GM18508 (cell line): ENCODE results near the gene ST8SIA5.

Experiments used
- ATAC-seq: cut with Tn5 transposase; IDR thresholded peaks from one replicate; pipeline ENCODE4 v1.9.1; 2021; ENCODE audit warnings: moderate number of reproducible peaks; ENCODE audit not compliant: insufficient read depth, unreplicated experiment

ST8SIA5 gene

DNA sequence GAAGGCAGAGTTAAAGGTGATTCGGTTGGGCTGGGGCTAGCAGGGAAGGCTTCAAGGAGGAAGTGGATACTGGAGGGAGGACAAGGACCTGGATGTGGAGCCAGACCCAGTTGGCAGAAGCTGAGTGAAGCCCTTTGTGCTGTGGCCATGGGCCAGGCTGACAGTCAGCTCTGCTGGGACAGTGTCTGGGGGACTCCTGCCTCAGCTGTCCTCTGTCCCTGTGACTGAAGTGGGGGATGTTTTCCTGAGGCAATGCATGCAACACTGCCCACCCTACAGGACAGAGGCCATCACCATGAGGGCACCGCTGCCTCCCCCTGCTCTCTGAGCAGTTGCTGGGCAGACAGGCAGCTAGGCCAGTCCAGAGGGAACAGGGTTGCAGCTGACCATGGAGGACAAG, 40.0 kb downstream of the ST8SIA5 start:
- no peak for ATAC-seq

- ATAC-seq = no peak
These were observed 40.5 kb downstream of the ST8SIA5 start for GRCh38 chr18:46716336-46716735.

DNA sequence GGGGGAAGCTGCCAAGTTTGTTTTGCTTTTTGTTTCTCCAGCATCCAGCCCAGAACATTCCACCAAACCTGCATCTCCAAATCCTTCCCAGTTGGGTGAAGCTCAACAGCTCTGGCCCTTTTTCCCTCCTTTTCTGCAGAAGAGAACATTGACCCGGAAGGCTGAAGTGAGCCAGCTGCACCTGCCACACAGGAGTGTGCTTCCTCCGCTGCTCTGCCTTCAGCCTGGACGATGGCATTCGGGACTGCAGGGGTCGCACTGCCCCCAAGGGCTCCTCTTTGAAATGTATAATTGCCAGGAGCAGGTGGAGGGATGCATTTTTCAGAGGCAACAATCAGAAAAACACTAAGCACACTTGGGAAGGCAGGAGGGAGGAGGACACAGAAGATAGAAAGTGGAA, 41.8 kb downstream of the ST8SIA5 start:
- ATAC-seq = no peak

GRCh38 chr18:46712406-46712805, 44.4 kb downstream of the ST8SIA5 start:
- no peak for ATAC-seq

- no peak for ATAC-seq
These were observed 45.4 kb downstream of the ST8SIA5 start for GRCh38 chr18:46711444-46711863.

DNA sequence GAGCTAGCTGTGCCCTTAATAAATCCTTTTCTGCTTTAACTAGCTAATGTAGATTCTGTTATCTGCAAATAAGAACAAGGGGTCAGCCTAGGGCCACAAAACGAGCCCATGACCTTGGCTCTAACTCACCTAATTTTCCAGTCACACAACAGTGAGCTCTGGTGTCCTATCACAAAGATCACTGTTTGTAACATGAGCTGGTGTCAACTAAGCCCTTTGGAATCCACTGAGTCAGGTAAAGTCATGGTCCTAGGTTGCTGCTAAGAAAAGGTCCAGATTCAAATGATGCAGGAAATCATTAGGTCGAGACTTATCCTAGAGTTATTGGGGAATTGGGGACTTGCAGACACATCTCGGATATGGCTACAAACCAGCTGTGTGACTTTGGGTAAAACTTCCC, 49.9 kb downstream of the ST8SIA5 start:
- no peak for ATAC-seq

DNA sequence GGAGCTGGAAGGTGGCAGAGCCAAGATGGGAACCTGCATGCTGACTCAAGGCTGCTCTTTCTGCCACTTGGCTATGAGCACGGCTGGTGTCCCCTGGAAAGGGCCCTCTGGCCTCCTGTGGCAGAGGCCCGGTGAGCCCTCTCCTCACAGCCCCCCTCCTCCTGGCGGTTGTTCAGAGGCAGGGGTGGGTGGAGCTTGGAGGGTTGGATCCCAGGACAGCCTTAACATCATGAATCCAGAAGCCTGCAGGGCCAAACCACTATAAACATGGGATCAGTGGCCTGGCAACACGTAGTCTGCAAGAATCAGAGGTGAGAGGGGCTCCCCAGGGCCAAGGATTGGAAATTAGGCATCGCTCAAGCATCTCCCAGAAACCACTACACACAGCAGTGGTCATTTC, 51.3 kb downstream of the ST8SIA5 start:
- no peak for ATAC-seq

DNA sequence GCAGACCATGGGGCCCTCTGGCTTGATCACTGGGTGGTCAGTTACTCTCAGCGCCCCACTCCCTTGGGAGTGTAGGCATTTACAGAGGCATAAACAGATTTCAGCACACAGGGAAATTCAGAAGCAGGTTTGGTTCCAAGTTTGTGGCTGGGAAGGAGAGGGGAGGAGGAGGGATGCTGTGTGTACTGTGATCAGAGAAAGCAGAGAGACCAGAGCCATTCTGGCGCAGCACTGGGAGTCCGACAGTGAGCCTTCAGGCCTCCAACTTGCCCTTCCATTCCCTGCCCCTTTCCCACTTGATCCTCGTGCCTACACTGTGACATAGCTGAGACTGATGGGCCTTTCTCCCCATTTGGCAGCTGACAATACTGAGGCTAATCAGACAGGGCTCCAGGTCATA, 52.0 kb downstream of the ST8SIA5 start:
- no peak for ATAC-seq

DNA sequence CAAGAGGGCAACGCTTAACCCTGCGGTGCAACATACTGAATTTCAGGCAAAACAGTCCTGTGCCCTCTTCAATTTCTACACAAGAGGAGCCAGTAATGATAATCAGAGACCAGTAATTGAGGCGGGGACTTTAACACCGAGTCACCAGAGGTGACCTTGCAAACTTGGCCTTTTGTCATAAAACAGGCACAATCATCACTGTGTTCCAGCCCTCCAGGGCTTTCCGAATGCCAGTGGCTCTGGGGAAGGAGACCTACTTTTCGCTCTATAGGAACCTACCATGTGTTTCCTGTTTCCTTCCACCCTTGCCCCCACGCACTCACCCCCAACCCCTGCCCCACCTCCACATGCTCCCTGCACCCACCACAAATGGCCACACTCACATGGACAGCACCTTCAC, 52.7 kb downstream of the ST8SIA5 start:
- no peak for ATAC-seq

- ATAC-seq = no peak
These were observed 54.4 kb downstream of the ST8SIA5 start for GRCh38 chr18:46702471-46702870.

DNA sequence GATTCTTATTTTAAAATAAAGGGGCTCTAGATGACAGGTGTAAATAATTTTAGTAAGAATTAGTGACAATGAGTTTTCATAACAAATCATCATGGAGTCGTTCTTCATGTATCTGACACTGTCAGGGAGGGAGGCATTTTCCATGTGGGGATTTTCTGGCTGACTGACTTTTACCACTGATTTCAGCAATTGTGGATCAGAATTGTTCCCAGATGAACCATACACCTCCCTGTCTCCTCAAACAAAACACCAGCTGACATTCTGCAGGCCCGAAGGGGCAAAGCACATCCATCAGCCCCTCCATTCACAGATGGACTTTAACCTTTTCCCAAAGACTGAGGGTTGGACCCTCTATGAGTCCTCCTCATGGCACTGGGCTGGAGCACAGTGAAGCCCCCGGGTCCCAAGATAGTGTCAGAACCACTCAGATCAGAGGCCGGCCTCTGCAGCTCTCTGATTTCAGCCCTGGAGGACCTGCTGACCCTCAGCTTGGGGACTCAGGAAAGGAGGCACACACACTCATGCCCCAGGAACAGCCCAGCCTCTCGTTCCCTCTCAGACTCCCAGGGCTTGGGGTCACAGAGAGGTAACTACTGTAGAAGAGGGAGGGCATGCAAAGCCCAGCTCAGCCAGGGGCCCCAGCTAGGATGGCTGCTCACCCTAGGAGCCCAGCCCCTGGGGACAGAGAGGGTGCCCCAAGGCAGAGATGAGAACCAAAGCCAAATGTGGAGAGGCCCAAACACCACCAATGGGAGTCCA, 56.6 kb downstream of the ST8SIA5 start:
- no peak for ATAC-seq

GRCh38 chr18:46696702-46697101, 60.2 kb downstream of the ST8SIA5 start:
- no peak for ATAC-seq

DNA sequence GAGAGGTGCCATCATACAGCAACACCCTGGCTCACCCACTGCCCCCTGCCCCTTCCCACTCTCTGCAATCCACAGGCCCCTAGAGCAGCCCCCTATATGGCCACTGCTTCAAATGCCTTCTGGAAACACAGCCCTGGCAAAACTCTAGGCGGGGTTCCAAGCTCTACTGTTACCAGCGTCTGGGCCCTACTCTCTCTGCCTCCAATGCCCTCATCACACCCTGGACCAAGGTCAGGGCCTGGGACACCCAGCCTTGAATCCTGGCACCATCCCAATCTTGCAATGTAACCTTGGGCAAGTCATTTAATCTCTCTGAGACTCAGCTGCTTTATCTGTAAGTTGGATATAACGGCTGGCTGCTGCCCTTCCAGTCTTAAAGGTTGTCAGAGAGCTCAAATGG, 60.6 kb downstream of the ST8SIA5 start:
- no peak for ATAC-seq

GRCh38 chr18:46693996-46694395, 62.9 kb downstream of the ST8SIA5 start:
- ATAC-seq = no peak

- no peak for ATAC-seq
These were observed 67.9 kb downstream of the ST8SIA5 start for GRCh38 chr18:46688853-46689525.

DNA sequence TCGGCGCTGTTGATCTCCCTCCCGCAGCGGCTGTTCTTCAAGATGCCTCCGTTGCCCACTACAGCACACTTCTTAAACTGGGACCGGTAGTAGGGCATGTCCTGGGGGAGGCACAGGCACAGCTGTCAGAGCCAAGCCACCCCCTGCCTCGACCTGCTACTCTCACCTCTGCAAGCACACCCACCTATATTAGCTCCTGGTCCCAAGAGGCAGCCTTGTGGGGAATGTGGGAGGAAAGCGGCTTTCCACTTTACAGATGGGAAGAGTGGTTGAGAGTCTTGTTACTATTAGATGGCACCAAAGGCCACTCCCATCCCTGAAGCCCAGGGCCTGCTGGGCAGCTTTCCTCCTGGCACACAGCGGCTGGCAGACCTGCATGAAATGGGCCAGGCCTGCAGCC, 70.7 kb downstream of the ST8SIA5 start:
- ATAC-seq = no peak

DNA sequence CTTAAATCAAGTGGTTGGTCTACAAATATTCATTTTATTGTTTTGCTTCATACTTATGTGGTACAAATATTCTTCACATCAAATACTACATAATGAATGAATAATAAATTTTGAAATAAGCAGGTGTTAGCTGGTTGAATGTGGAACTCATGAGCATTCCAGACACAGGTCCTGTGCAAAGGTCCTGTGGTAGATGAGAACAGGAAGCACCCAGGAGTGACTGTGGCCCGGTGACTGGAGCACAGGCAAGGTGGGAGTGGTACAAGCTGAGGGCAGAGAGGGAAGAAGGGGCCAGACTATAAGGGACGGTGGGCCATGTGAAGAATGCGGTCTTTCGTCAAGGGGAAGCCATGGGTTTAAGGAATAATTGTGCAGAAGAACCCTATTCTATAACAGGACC, 73.6 kb downstream of the ST8SIA5 start:
- ATAC-seq = no peak

DNA sequence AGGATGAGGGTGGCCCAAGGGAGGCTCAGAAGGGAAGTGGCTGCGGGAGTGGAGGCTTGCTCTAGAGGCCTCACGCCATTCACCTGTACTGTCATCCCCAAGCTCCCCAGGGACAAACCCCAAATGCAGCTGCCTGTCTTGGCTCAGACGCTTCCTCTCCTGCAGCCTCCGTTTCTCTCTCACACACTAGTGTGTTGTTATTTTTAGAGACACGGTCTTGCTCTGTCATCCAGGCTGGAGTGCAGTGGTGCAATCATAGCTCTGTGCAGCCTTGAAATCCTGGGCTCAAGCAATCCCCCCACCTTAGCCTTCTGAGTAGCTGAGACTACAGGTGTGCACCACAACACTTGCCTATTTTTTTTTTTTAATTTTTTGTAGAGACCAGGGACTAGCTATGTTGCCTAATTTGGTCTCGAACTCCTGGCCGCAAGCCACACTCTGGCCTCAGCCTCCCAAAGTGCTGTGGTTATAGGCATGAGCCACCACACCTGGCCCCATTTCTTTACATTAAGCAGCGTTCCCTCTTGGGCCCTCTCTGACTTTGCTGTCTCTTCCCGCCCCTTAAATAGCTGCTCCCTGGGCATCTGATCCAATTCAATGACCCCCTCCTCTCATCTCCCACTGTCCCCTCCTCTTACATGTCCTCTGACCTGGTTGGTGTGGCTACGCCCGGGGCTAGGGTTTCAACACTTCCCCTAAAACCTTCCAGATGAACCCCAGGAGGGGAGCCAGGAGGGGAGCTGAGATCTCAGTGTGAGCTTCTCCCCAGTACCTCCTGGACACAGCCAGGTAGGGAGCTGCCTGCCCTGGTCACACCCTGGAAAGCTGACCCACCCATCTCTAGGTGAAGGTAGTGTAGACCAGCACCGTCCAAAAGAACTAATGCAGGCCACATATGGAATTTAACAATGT, 75.8 kb downstream of the ST8SIA5 start:
- ATAC-seq = no peak

DNA sequence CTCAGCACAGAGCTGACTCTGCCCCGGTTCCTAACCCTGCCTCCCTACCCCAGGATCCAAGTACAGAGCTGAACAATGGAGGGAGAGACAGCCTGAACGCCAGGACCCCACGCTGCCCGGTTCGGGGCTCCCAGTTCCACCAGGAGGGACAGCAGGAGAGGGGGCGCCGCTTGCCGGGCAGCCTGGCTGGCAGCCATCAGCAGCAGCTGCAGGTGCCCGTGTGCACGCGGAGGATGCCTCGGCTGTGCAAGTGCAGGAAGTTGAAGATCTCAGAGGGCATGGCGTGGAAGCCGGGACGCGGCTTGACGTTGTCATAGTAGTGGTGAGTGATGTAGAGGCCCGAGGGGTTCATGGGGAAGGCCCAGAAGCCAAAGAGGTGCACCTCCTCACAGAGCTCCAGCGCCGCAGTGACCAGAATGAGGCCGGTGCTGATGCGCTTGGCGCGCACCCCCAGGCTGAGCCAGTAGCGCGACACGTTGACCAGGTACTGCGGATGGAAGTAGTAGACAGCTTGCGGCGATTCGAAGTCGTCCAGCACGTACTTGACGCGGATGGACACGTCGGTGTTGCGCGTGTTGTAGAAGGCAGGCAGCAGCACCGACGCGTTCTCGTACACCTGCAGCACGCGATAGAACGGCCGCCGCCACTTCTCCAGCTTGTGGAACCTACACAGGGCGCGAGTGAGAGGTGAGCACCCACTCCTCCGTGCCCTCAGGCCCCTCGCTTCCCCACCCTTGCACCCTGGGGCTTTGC, 76.8 kb downstream of the ST8SIA5 start:
- no peak for ATAC-seq

GRCh38 chr18:46678785-46679399, 78.0 kb downstream of the ST8SIA5 start:
- no peak for ATAC-seq
